GM21447 (cell line): Measurements from ENCODE around the gene TFF2.

ENCODE experiments used
- ATAC-seq: cut with Tn5 transposase; IDR thresholded peaks from one replicate; pipeline ENCODE4 v1.9.1; 2021; ENCODE audit not compliant: unreplicated experiment

The TFF2 gene

DNA sequence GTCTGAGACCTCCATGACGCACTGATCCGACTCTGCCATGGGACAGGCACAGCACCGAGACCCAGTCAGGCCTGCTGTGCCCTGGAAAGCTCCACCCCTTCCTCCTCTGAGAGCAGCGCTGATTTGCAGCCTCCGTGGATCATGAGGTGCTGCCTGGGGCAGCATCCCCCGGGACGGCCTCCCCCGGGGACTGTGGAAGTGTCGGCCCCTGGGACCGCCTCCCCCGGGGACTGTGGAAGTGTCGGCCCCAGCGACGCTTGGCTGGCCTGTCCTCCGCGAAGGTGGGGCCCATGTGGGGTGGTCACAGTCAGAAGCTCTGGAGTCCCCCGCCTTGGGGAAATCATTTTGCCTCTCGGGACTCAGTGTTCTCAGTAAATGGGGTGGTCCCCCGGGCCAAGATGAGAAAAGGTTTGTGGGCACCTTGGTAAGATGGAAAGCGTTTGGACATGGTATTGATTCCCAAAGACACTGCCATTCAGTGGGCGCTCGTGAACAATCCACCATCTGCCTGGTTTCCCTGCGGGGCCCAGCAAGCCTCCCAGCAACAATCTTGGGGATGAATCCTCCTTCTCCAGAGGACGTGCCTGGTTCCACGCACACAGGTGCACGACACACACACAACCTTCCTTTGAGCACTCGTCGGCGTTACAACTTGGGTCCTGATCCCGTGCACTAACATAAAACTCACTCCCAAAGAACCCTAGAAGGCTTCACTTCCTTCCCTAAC, 3.0 kb downstream of the TFF2 start:
- no peak for ATAC-seq

DNA sequence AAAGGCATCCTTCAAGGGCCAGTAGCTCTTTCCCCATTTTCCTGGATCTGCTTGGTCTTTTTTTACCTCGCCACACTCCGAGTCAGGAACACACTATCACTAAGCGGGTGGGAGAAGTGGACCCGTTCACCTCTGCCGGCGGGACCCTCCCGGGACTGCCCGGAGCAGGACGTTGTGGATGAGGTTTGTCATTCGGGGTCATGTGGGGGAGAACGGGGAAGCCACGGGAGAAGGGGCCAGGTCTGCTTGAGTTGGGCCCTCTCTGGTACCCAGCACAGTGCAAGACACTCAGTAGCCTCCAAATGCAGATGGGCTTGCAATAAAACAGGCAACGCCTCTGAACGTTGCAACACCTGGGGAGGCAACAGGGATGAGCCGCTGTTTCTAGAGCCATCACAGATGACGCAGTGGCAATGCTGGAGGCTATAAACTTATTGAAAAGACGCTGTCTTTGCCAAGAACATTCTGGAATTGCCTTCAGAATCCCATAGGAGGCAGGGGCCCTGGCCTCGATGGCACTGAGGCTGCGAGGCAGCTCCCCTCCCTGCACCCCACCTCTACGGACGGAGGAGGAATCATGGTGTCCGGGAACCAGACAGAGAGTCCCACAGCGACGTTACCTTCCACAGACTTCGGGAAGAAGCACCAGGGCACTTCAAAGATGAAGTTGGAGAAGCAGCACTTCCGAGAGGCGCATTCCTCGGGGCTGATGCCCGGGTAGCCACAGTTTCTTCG, 3.8 kb downstream of the TFF2 start:
- no peak for ATAC-seq

DNA sequence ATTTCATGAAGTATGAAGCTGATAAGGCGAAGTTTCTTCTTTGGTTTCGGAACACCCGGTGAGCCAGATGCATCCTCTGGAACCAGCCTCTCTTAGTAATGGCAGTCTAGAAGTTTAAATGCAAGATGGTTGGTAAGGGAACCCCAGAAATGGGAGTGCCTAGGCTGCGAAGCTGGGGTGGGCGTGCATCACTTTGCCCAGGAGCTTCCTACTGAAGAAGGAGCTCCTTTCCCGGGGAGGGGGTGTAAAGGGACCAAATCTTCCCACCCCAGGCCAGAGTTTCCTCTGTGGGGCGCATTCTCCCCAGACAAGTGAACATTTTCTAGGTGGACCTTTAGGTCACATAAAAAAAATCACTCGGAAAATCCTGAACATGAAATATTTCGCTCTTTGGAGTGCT, 4.4 kb downstream of the TFF2 start:
- ATAC-seq: no peak

DNA sequence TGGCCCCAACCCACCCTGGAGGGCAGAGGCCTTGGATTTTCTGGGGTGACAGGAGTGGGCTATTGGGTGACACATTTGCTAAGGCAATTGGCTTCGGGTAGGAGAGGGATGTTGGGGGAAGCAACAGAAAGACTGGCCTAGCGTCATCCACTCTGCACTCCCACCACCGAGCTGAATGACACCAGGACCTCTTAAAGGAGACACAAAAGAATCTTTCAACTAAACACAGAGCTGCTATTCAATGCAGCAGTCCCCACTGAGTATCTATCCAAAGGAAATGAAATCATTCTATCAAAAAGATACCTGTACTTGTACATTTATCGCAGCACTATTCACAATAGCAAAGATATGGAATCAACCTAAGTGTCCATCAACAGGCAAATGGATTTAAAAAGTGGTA, 6.2 kb downstream of the TFF2 start:
- ATAC-seq: no peak

DNA sequence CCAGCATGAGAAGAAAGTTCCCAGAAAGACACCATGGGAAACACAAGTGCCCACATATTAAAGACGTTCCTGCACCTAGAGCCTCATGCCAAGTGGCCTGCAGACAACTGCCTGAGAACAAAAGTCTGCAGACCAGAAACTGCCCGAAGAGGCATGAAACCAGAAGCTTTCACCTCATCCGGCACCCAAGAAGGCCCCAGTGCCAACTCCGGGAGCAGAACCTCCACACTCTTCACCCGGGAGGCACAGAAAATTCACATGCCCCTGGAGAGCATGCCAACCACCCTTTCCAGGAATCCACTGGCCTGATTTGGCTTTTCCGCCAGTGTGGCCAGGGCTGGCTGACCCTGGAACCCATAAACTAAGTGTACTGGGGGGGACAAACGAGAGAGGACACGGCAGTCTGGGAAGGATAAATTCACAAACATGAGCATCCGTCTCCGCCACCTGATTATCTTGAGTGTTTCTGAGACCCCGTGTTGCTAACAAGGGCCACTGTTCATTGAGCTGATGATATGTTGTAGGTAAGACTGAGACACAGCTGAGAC, 6.8 kb downstream of the TFF2 start:
- no peak for ATAC-seq

DNA sequence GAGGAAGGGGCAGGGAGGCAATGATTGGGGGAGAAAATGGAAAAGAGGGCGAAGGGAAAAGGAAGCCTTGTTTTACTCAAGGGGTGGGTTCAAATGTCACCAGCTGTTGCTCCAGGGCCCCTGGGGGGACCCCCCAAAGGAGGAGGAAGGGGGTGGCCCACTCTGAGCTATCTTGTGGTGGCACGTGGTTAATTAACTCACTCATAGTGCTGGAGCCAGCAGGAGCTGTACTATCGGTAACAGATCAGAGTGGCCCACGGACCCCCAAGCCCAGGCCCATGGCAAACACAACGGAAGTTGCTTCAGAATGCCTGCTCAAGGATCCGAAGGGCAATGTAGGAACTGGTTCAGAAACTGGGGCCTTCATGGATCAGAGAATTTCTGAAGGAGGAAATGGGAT, 7.2 kb downstream of the TFF2 start:
- ATAC-seq: no peak

DNA sequence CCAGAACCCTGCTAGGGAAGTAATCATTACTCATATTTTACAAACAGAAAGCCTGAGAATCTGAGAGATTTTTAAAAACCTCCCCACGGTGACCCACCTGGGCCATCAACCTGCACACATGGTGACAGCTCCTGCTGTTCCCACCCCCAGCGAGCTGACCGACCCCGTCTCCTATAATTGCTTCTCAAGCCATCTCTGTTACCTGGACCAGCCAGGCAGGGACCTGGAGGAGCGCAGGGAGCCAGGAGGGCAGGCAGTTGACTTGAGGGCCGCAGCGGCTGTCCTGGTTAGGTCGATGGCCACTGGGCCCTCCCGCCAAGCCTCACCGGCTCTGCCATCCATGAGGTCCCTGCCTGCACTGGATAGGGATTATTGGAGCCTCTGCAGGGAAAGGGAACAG, 7.7 kb downstream of the TFF2 start:
- no peak for ATAC-seq

DNA sequence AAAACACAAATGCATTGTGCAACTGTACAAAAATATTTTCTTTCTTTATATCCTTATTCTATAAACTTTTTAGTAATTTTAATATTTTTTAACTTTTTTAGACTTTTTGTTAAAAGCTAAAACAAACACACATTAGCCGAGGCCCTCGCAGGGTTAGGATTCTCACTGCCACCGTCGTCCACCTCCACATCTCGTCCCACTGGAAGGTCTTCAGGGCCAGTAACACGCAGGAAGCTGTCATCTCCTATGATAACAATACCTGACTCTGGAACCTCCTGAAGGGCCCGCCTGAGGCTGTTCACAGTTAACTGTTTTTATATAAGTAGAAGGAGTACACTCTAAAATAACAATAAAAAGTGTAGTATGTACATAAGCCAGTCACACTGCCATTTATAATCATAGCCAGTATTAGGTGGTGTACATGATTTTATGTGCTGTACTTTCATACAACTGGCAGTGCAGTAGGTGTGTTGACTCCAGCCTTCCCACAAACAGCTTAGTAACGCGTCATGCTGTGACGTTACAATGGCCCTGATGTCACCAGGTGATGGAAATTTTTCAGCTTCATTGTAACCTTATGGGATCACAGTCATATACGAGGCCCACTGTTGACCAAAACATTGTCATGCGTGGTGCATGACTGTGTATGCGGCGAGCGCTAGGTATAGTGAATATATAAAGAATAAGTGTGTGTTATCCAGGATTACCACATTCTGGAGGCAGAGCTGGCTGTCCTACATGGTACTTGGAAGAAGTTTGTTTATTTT, 8.8 kb downstream of the TFF2 start:
- ATAC-seq: no peak

DNA sequence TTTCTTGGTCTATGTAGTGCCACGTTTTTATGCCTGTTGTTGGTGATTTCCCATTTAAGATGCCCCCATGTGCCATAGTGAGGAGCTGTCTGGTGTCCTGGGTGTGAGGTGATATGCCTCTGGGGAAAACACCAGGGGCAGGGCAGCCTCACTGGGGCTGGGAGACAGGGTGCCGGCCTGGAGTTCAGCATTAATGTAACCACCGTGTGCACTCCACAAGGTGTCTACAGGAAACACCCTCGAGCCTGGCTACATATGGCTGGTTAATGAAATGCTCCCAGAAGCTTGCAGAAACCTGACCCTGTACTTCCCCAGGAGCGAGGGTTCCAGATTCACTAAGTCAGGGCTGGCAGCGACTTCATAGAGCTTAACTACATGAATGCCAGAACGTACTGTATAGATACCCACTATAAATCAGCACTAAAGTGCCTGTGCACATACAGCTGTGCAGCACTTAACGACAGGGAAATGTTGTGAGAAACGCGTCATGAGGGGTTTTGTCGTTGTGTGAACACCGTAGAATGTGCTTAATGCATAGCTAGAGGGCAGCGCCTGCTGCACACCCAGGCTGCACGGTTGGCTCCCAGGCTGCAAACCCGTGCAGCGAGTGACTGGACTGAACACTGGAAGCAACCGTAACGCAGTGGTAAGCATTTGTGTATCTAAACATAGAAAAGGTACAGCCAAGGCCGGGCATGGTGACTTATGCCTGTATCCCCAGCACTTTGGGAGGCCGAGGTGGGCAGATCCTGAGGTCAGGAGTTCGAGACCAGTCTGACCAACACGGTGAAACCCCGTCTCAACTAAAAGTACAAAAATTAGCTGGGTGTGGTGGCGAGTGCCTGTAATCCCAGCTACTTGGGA, 10.4 kb downstream of the TFF2 start:
- ATAC-seq: no peak

DNA sequence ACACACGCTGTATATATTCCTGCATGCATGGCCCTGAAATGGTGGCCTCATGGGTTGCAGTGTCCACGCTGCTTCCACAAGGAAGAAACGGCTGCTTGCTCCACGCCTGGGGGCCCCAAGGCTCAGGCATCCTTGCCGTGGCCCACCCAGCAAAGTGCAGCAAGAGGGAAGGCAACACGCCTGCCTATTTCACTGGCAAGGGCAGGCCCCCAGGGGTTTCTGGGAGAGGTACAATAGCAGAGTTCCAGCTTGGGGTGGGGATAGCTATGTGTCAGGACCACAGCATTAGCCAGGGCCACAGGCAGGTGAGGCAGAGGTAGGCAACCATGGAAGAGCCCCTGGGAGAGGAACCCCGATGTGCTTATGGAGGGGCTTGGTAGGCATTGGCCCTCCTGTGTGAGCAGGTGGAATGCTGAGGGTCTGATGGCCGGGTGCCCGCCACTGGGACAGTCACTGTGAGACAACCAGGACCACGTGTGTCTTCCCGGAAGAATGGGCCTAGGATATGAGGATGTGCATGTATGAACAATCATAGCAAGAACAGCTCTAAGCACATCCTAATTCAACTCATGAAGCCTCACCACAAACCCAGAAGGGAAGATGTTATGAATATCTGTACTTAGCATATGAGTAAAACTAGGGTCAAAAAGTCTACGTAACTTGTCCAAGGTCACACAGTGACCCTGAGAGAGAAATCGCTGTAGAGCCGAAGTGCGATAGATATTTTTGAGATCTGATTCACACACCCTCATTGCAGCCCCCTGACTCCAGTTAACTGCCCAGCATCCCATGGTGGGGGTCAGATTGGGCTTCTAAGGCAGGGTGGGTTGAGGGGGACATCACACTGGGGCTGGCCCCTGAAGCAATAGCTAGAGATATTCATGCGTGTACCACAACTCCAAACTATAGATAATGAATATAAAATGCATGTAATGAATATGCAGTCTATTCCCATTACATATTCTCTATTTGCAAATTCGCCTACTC, 11.8 kb downstream of the TFF2 start:
- ATAC-seq: no peak

DNA sequence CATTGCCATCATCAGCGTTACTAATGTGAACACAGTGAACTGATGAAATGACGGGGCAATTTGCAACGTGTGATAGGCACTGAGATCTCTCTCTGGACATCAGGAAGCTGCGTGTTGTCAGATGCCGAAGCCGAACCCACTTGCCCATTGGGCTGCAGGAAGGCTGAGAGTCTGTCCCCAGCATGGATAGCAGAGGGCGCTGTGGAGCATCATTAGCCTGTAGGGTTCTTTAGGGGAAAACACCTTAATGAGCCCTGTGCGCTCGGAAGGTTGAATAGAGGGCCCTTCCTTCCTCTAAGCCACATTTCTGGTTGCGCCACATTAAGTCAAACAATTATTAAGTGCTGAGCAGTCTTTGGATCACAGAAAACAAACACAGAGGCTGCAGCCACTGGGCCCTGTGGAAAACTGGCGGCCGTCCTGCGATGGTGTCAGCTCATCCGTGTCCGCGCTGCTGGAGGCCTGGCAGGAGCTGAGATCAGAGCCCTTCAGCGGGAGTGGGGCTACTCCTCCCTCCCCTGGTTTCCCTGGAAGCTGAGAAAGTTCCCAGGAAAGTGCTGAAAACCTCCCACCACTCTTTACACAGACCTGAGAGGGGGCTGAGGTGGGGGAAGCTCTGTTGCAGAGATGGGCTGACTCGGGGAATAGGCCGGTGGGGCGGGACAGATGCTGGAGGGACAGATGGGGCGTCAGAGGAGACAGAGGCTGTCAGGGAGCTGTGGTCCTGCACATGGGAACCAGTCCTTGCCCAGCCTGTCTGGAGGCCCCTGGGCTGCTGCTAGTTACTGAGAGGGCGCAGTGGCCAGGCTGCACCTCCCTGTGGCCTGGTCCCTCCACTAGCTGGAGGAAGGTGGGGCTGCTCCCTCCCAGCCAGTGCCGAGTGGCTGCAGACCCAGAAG, 12.7 kb downstream of the TFF2 start:
- ATAC-seq: no peak

DNA sequence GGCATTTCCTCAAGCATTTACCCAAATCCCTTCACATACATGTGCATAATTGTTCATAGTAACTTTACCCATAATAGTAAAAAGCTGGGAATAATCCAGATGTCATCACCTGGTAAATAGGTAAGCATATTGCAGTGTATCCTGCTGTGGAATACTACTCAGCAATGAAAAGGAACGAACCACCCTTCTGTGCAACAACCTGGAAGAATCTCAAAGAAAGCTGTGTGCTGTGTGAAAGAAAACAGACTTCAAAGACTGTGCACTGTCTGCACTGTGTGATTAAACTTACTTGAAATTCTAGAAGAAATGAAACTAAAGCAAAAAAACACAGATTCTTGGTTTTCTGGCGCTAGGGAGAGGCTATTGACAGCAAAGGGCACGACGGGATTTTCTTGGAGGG, 13.5 kb downstream of the TFF2 start:
- ATAC-seq: no peak

DNA sequence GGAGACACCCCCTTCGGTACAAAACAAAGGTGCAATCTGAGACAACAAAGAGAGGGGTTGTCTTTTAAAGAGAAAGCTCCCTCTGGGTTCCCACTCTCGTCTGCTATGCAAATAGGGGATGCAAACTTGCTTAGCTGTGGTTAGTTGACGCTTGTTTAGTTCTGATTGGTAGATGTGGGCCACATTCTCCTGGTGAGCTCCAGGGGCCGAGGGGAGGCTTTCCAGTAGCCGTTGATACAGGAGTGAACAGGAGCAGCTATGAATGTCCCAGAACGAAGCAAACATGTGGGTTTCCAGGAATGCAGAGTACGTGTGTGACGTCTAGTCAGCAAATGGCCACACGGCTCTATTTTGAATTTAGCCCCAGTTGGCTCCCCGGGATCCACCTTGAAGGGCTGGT, 14.7 kb downstream of the TFF2 start:
- ATAC-seq: no peak

DNA sequence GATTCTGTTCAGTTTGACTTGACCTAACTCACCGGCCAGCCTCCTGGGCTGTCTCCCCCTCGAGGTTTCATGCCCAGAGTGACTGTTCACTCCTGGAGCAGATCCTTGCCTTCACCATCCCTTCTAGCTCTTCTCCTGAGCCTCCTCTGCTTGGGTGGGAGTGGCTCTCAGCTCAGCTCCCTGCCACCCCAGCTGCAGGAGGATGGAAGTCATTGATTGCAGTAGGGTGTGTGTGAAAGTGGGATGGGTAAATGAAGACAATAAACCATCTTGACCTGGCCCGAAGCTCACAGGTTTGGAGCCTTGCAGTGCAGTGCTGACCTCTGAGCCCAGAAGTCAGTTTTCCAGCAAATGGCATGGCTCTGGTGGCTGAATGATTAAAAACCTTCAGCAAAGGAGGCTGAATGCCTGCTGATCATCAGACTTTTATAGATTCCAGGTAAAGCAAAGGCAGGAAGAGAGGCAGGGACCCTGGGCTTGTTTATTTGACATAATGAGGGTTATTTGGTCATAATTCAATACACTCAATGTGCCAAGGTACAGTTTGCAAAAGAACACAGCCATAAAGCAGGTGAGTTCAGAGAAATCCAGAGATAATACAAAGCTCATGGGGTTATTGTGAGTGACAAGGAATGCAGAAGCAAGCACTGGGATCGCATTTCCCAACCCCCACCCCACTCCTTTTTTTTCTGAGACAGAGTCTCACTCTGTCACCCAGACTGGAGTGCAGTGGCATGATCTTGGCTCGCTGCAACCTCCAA, 18.1 kb downstream of the TFF2 start:
- no peak for ATAC-seq

DNA sequence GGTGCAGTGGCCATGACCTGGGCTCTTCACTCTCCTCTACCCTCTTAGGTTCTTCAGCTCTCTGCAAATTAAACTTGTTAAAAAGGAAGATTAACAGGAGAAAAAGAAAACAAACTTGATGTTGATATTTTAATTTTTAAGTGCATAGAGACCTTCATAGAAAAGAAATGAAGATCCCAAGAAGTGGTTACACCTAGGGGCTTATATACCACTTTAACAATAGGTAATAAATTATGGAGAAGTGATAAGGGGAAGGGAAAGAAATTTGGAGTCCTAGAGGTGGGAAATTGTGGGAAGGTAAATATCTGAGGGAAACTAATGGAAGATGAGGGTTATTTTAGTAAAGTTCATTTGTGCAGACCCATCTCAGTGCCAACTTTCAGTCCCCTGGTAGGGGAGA, 19.1 kb downstream of the TFF2 start:
- ATAC-seq: no peak

DNA sequence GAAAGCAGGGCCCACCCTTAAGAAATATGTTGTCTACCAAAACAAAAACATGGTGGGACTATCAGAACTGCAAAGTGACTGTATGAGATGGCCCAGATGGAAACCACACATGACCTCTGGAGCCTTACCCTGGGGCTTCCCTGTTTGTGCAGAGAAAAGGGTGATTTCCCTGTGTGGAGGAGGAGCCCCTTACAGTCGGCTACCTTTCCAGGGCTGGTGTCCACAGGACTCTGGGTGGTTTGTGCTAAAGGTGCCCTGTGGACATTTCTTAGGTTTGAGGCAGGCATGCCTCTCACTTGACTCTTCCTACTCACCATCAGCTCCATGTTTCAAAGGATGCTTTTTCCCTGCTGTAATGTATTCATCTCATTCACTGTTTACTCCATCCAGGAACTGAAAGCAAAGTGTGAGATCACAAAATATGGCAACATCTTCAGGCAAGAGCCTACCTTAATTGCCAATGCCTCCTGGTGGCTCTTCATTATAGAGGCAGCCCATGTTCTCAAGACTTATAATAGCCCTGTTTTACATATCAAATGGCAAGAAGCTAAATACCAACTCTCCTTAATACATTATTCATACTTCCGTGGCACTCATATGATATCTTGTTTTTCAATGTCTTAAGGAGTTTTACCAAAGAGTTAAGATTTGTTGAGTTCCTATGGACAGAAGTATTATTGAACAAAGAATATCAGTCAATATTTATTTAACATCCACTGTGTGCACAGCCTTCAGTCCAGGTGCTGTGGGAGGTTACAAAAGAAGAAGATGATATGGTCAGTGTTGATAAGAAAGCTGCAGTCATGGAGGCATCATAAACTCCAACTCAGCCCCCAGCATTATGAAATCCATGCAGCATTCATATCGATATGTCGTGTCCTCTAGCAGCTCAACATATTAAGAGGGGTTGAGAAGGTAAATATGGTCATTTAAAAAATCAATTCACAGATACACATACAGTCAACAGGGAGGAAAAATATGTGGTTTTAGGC, 20.1 kb downstream of the TFF2 start:
- no peak for ATAC-seq

DNA sequence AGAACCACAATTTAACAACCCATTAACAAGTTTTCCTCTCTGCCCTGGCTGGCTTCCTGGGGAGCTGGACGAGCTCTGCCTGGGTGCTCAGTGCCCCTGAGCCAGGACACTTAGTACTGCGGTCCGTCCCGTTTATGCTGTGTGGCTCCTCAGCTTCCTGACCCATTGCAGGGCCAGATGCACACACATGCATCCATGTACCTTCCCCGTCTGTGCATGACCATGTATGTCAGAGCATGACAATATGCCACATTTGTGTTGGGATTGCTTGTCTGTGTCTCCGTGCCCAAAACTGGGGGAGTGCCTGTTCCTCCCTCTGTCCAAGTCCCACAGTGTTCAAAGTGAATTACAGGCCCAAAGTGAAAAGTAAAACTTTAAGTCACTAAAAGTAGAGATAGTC, 25.9 kb downstream of the TFF2 start:
- no peak for ATAC-seq
